SK-N-SH (cell line): ENCODE results near the gene NLGN1. TPM values are rescaled to one million over a fixed set of nuclear protein-coding genes. Genes with fewer than 3 reads are reported as not detected.

Source experiments
- CTCF ChIA-PET: fragments of 300-600, 350-600 bp; formaldehyde crosslinking; extraction: SDS; loops from one replicate; lab custom pipeline; 2021; lab: Yijun Ruan, JAX
- POLR2A ChIA-PET: fragments of 350-600 bp; sonication (Branson Sonifier 250); formaldehyde crosslinking; extraction: SDS; loops from one replicate; lab custom pipeline; 2020; ENCODE audit warnings: antibody characterized with exemption, inconsistent platforms; lab: Yijun Ruan, JAX
- DNase-seq: peaks from one replicate; pipeline ENCODE4 v3.0.0; 2012
- H2AFZ ChIP-seq: fragments of 200-600 bp; sonication (generic); 2 replicates; pipeline ENCODE4 v1.8.1; 2016; ENCODE audit warnings: antibody characterized with exemption, mild to moderate bottlenecking, low read depth
- H3F3A ChIP-seq: fragments of 200-600 bp; sonication (generic); replicated peaks from 2 replicates; pipeline ENCODE3; 2016; ENCODE audit warnings: antibody characterized with exemption, mild to moderate bottlenecking; ENCODE audit not compliant: insufficient read depth
- H3K27ac ChIP-seq, 2 experiments: fragments of 200-500 bp in 1 of 2; fragments of 200-600 bp in 1 of 2; sonication (Bioruptor generic) in 1 of 2; sonication (generic), shearing (Covaris generic) in 1 of 2; 2 replicates each; pipeline versions ENCODE4 v1.5.1 to v1.6.1; 2014 to 2016; ENCODE audit warnings: low read depth in 2 of 2, inconsistent platforms in 1 of 2, low read length in 1 of 2, mild to moderate bottlenecking in 1 of 2, mixed read lengths in 1 of 2
- H3K27me3 ChIP-seq: fragments of 200-600 bp; sonication (generic), shearing (Covaris generic); 2 replicates; pipeline ENCODE4 v1.6.1; 2016; ENCODE audit warnings: mixed run types; ENCODE audit not compliant: insufficient read depth
- H3K36me3 ChIP-seq, 2 experiments: fragments of 200-500 bp in 1 of 2; fragments of 200-600 bp in 1 of 2; sonication (Bioruptor generic) in 1 of 2; sonication (generic) in 1 of 2; replicated peaks in 1 of 2; 2 replicates each; pipeline versions ENCODE3 to v1.5.1; 2014 to 2016; ENCODE audit warnings: low read length in 1 of 2, mild to moderate bottlenecking in 1 of 2; ENCODE audit not compliant: insufficient read depth in 2 of 2, control insufficient read depth in 1 of 2
- H3K4me1 ChIP-seq, 2 experiments: fragments of 200-500 bp in 1 of 2; fragments of 200-600 bp in 1 of 2; sonication (Bioruptor generic) in 1 of 2; sonication (generic), shearing (Covaris generic) in 1 of 2; 2 replicates each; pipeline versions ENCODE4 v1.5.1 to v1.6.1; 2014 to 2016; ENCODE audit warnings: low read depth in 1 of 2, low read length in 1 of 2, mixed run types in 1 of 2; ENCODE audit not compliant: insufficient read depth in 2 of 2, control insufficient read depth in 1 of 2
- H3K4me2 ChIP-seq: fragments of 200-600 bp; sonication (generic), shearing (Covaris generic); 2 replicates; pipeline ENCODE4 v1.6.1; 2017; ENCODE audit warnings: mixed run types
- H3K4me3 ChIP-seq, 2 experiments: fragments of 200-500 bp in 1 of 2; fragments of 200-600 bp in 1 of 2; sonication (Bioruptor generic) in 1 of 2; sonication (generic), shearing (Covaris generic) in 1 of 2; 2 replicates each; pipeline versions ENCODE4 v1.5.1 to v1.8.1; 2014 to 2016; ENCODE audit warnings: low read depth in 2 of 2, inconsistent platforms in 1 of 2, low read length in 1 of 2, mild to moderate bottlenecking in 1 of 2, mixed read lengths in 1 of 2, moderate library complexity in 1 of 2
- H3K79me2 ChIP-seq: fragments of 200-600 bp; sonication (generic); 2 replicates; pipeline ENCODE4 v1.8.1; 2017; ENCODE audit warnings: mild to moderate bottlenecking; ENCODE audit not compliant: insufficient read depth
- H3K9ac ChIP-seq: fragments of 200-600 bp; sonication (generic); 2 replicates; pipeline ENCODE4 v1.6.1; 2017; ENCODE audit warnings: mixed run types
- H3K9me2 ChIP-seq: fragments of 200-600 bp; sonication (generic); 2 replicates; pipeline ENCODE4 v1.6.1; 2017; ENCODE audit warnings: mixed run types
- H3K9me3 ChIP-seq: fragments of 200-600 bp; sonication (generic); 2 replicates; pipeline ENCODE4 v1.6.1; 2017; ENCODE audit warnings: mixed run types, mild to moderate bottlenecking, moderate library complexity
- H4K20me1 ChIP-seq: fragments of 200-600 bp; sonication (generic); 2 replicates; pipeline ENCODE4 v1.6.1; 2017; ENCODE audit warnings: mild to moderate bottlenecking, mixed run types; ENCODE audit not compliant: insufficient read depth
- ELF1 ChIP-seq: IDR thresholded peaks from 2 replicates; pipeline ENCODE4 v1.4.0; 2012
- EZH2phosphoT487 ChIP-seq: fragments of 200-600 bp; sonication (generic); IDR thresholded peaks from 2 replicates; pipeline ENCODE4 v1.6.1; 2017; ENCODE audit warnings: low read depth, mixed run types, mild to moderate bottlenecking, antibody characterized with exemption, moderate library complexity, borderline replicate concordance
- FOXJ3 ChIP-seq: sonication (generic); formaldehyde crosslinking; IDR thresholded peaks from 2 replicates; pipeline ENCODE4 v1.5.1; 2020; ENCODE audit warnings: mild to moderate bottlenecking, missing genetic modification reagents
- FOXM1 ChIP-seq: IDR thresholded peaks from 2 replicates; pipeline ENCODE4 v1.4.0; 2012; ENCODE audit warnings: low read depth, mild to moderate bottlenecking
- GATA2 ChIP-seq: sonication (generic); formaldehyde crosslinking; IDR thresholded peaks from 2 replicates; pipeline ENCODE4 v1.5.0; 2020; ENCODE audit warnings: mild to moderate bottlenecking, missing genetic modification reagents
- JUND ChIP-seq: IDR thresholded peaks from 2 replicates; pipeline ENCODE4 v1.4.0; 2012
- MEF2A ChIP-seq: IDR thresholded peaks from 2 replicates; pipeline ENCODE4 v1.4.0; 2012; ENCODE audit warnings: low read depth, borderline replicate concordance
- NFIC ChIP-seq: IDR thresholded peaks from 2 replicates; pipeline ENCODE4 v1.4.0; 2012; ENCODE audit warnings: borderline replicate concordance
- NRF1 ChIP-seq: IDR thresholded peaks from 2 replicates; pipeline ENCODE4 v1.6.1; 2012; ENCODE audit warnings: low read depth, mild to moderate bottlenecking, low read length
- RCOR1 ChIP-seq: fragments of 150-350 bp; IDR thresholded peaks from 2 replicates; pipeline ENCODE4 v1.6.1; 2017; ENCODE audit warnings: antibody characterized with exemption, low read length
- RFX5 ChIP-seq: IDR thresholded peaks from 2 replicates; pipeline ENCODE4 v1.6.1; 2012; ENCODE audit warnings: mild to moderate bottlenecking, improper control_type of control experiment, low read length
- RXRA ChIP-seq: IDR thresholded peaks from 2 replicates; pipeline ENCODE4 v1.4.0; 2012; ENCODE audit warnings: low read depth, mild to moderate bottlenecking, borderline replicate concordance
- SMC3 ChIP-seq: IDR thresholded peaks from 2 replicates; pipeline ENCODE4 v1.6.1; 2012; ENCODE audit warnings: low read depth, low read length, improper control_type of control experiment
- TAF1 ChIP-seq: IDR thresholded peaks from 2 replicates; pipeline ENCODE4 v1.6.1; 2012; ENCODE audit warnings: low read depth, mild to moderate bottlenecking, low read length, moderate library complexity, borderline replicate concordance
- TCF12 ChIP-seq: IDR thresholded peaks from 2 replicates; pipeline ENCODE4 v1.4.0; 2012
- WGBS: methylation state at CpG from one replicate; pipeline ENCODE4 v1.1.6; 2017; ENCODE audit warnings: low lambda C conversion rate; 5-methylcytosine and 5-hydroxymethylcytosine counted together
- polyA plus RNA-seq, 3 experiments: library from polyadenylated mRNA; depleted of rRNA; stranded (reverse); fragments of >200 nt; gene quantifications; 2 replicates each; pipeline ENCODE4 v1.2.3, GENCODE V29; 2012
- TF ChIP-seq, protein P1 (sequence below): IDR thresholded peaks from 2 replicates; pipeline ENCODE4 v1.6.1; 2012; ENCODE audit warnings: mild to moderate bottlenecking, low read depth, low read length, moderate library complexity
- TF ChIP-seq, protein P2 (sequence below): IDR thresholded peaks from 2 replicates; pipeline ENCODE4; 2012
- TF ChIP-seq, protein P3 (sequence below): fragments of 200-600 bp; sonication (generic); IDR thresholded peaks from 2 replicates; pipeline ENCODE4 v1.6.1; 2017; ENCODE audit warnings: antibody characterized with exemption, mild to moderate bottlenecking, moderate library complexity

The NLGN1 gene
- polyA plus RNA-seq, 1 of the 3 experiments (the other 2 are of a cell fraction): 1.5 TPM

DNA sequence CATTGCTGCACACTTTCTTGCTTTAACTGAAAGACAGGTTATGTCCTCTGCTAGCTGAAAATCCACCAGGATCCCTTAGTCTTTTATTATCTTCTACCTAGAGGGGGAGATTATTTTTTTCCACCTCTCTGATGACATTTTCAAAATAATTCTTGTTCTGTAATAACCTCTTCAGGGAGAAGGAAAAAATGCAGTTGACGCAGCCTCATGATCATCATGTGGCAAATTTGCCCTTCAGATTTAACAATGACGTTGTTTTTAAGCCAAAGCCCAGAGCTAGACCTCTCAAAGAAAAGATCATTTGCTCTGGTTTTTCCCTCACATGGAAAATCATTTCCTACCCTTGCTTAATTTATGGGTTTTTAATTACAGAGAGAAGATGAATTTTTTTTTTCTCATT, 724.9 kb downstream of the NLGN1 start:
- WGBS: 88% methylated on average over 2 of the region's 2 CpGs
- Histone ChIP-seq H3K4me3 (no peak overlapping the region), H3K9me2 (no peaks in the 10 kb centered on the region), H2AFZ (no peak overlapping the region), H3K36me3 (no peaks in the 10 kb centered on the region), H3F3A (no peaks in the 10 kb centered on the region), H3K79me2 (no peaks in the 10 kb centered on the region), H3K4me1 (peaks cover 0 to 6% of the 10 kb centered on the region in 2 experiments; a peak in 2 of 4 replicates), H3K9me3 (no peaks in the 10 kb centered on the region), H3K4me2 (no peak overlapping the region)
- POLR2A ChIA-PET: no interaction called here
- TF ChIP-seq, protein P1, sequence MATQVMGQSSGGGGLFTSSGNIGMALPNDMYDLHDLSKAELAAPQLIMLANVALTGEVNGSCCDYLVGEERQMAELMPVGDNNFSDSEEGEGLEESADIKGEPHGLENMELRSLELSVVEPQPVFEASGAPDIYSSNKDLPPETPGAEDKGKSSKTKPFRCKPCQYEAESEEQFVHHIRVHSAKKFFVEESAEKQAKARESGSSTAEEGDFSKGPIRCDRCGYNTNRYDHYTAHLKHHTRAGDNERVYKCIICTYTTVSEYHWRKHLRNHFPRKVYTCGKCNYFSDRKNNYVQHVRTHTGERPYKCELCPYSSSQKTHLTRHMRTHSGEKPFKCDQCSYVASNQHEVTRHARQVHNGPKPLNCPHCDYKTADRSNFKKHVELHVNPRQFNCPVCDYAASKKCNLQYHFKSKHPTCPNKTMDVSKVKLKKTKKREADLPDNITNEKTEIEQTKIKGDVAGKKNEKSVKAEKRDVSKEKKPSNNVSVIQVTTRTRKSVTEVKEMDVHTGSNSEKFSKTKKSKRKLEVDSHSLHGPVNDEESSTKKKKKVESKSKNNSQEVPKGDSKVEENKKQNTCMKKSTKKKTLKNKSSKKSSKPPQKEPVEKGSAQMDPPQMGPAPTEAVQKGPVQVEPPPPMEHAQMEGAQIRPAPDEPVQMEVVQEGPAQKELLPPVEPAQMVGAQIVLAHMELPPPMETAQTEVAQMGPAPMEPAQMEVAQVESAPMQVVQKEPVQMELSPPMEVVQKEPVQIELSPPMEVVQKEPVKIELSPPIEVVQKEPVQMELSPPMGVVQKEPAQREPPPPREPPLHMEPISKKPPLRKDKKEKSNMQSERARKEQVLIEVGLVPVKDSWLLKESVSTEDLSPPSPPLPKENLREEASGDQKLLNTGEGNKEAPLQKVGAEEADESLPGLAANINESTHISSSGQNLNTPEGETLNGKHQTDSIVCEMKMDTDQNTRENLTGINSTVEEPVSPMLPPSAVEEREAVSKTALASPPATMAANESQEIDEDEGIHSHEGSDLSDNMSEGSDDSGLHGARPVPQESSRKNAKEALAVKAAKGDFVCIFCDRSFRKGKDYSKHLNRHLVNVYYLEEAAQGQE: no peak
- TF ChIP-seq JUND: no peak
- no peak for TF ChIP-seq FOXJ3 (CRISPR knock-in tag)
- no peak for TF ChIP-seq ELF1
- no peak for TF ChIP-seq NRF1
- TF ChIP-seq, protein P2, sequence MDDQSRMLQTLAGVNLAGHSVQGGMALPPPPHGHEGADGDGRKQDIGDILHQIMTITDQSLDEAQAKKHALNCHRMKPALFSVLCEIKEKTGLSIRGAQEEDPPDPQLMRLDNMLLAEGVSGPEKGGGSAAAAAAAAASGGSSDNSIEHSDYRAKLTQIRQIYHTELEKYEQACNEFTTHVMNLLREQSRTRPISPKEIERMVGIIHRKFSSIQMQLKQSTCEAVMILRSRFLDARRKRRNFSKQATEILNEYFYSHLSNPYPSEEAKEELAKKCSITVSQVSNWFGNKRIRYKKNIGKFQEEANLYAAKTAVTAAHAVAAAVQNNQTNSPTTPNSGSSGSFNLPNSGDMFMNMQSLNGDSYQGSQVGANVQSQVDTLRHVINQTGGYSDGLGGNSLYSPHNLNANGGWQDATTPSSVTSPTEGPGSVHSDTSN: no peak
- TF ChIP-seq TAF1: no peak
- no peak for TF ChIP-seq RCOR1
- TF ChIP-seq TCF12: no peak
- TF ChIP-seq EZH2phosphoT487: no peak
- TF ChIP-seq, all 33 proteins: peak for 0
- Histone ChIP-seq H3K27me3 (no peaks in the 10 kb centered on the region), H4K20me1 (no peaks in the 10 kb centered on the region), H3K9ac (no peak overlapping the region), H3K27ac (no peak overlapping the region)
- CTCF ChIA-PET: interaction anchor here (1.0 kb wide), 1 partner anchor 211 kb away, joined by 3 read pairs; no protein-coding TSS in a partner anchor
- no peak for DNase-seq

DNA sequence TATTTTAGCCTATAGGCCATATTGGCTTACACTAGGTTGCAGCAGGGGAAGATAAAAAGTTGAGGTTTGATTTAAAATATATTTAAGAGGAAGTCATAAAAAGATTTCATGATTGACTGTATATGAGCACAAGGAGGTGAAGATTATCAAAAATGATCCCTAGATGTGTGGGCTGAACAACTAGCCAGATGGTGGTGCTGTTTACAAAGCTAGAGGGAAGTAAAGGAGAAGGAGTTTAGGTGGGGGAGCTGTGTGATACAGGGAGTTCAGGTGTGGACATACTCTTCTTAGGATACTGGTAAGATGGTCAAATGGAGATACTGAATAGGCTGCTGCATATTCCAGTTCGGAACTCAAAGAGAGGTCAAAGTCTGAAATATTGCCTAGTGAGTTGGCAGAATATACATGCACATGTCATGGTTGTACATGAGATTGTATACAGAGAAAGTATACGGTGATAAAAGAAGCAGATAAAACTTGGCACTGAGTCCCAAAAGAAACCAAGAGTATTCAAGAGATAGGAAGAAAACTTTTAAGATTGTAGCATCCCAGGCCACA, 727.8 kb downstream of the NLGN1 start:
- no peak overlapping the region; a peak in 1 of 4 replicates for H3K4me3 ChIP-seq
- no peaks in the 10 kb centered on the region for H3K27me3 ChIP-seq
- WGBS: 61% methylated on average over 2 of the region's 2 CpGs
- peaks cover 0 to 13% of the 10 kb centered on the region in 2 experiments; a peak in 2 of 4 replicates for H3K4me1 ChIP-seq
- H3K36me3 ChIP-seq: no peaks in the 10 kb centered on the region
- H3K9me2 ChIP-seq: no peaks in the 10 kb centered on the region
- 0 out of 2 replicates have a peak overlapping the region, but pooled peaks have one; percentile 1 for H2AFZ ChIP-seq
- ChIA-PET CTCF (interaction anchor here (0.6 to 1.3 kb wide), 9 partner anchors 9 to 1021 kb away, joined by 3 to 11 read pairs (median 3); no protein-coding TSS in a partner anchor), POLR2A (no interaction called here)
- peak; percentile 39 for DNase-seq
- no peaks in the 10 kb centered on the region for H3K9me3 ChIP-seq
- no peak overlapping the region for H3K27ac ChIP-seq
- no peaks in the 10 kb centered on the region for H3F3A ChIP-seq
- H4K20me1 ChIP-seq: no peaks in the 10 kb centered on the region
- H3K79me2 ChIP-seq: no peaks in the 10 kb centered on the region
- no peak overlapping the region for H3K4me2 ChIP-seq
- H3K9ac ChIP-seq: no peak overlapping the region
- TF ChIP-seq GATA2 (no peak), TCF12 (no peak), SMC3 (peak; percentile 79), EZH2phosphoT487 (no peak), RFX5 (no peak), FOXM1 (no peak), RXRA (no peak), MEF2A (no peak), NFIC (no peak)
- TF ChIP-seq, protein P1: no peak
- TF ChIP-seq, protein P3, sequence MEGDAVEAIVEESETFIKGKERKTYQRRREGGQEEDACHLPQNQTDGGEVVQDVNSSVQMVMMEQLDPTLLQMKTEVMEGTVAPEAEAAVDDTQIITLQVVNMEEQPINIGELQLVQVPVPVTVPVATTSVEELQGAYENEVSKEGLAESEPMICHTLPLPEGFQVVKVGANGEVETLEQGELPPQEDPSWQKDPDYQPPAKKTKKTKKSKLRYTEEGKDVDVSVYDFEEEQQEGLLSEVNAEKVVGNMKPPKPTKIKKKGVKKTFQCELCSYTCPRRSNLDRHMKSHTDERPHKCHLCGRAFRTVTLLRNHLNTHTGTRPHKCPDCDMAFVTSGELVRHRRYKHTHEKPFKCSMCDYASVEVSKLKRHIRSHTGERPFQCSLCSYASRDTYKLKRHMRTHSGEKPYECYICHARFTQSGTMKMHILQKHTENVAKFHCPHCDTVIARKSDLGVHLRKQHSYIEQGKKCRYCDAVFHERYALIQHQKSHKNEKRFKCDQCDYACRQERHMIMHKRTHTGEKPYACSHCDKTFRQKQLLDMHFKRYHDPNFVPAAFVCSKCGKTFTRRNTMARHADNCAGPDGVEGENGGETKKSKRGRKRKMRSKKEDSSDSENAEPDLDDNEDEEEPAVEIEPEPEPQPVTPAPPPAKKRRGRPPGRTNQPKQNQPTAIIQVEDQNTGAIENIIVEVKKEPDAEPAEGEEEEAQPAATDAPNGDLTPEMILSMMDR: peak; percentile 82
